ENCODE data around the gene KLHL6. TPM values are rescaled to one million over a fixed set of nuclear protein-coding genes. Genes with fewer than 3 reads are reported as not detected.

Gene KLHL6
- total and polyA plus RNA-seq, 10 of the 15 experiments (the other 5 are each of a cell fraction or from before 2014, with no cell fraction given), result 4.0 to 91.8 (median 24.4) TPM

DNA sequence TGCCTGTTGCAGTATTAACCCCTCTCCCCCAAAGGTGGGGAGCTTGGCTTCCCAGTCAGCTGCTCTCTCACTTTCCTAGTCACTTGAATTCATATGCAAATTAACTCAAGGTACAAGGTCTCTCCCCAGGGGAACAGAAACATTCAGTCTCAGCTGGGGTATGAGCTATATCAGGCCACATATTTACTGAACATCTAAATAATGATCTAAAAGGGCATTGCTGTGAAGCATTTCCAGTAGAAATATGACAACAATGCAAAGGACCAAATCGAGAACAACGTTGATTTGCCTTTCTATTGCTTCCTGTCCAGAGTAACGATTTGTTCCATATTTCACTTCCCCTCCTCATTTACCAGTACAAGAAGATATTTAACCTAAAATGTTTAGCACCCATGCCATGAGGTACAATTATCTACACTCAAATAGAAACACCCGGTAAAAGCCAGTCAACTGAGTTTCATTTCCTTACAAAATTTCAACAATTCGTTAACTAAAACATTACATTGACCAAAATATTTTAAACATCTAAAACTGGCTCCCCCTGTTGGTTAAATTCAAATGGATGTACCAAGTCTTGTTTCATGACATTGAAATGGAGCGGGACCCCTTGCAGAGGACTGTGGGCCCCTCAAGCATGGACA is 36.5 kb upstream of the KLHL6 start:
- Histone ChIP-seq H3K79me2 (ENCODE audit: control insufficient read depth, insufficient read depth, low read length) (no peaks in the 10 kb centered on the region), H3K27me3 (replicated peaks in 1 of 2; ENCODE audit: control insufficient read depth in 2 of 2, insufficient read depth in 2 of 2, low read length in 1 of 2) (peaks cover 0 to 16% of the 10 kb centered on the region in 2 experiments; a peak in 1 of 4 replicates), H3K4me3 (no peak overlapping the region; the same call in 1 of the 2 replicates), H3K27ac (ENCODE audit: control insufficient read depth, insufficient read depth) (no peak overlapping the region), H3K36me3 (ENCODE audit: control insufficient read depth in 2 of 2, insufficient read depth in 2 of 2, low read length in 1 of 2) (no peaks in the 10 kb centered on the region), H3K9me3 (replicated peaks; ENCODE audit: control insufficient read depth, insufficient read depth, low read length) (no peaks in the 10 kb centered on the region; the same call in 2 of the 3 replicates), H3K4me1 (ENCODE audit: control insufficient read depth, insufficient read depth, low read length) (peaks cover 22% of the 10 kb centered on the region), H3K4me2 (ENCODE audit: control insufficient read depth, insufficient read depth) (peak overlapping the region; percentile 64), H3K9ac (ENCODE audit: control insufficient read depth, insufficient read depth, low read length) (no peak overlapping the region), H4K20me1 (ENCODE audit: control insufficient read depth, insufficient read depth) (no peaks in the 10 kb centered on the region), H2AFZ (ENCODE audit: control insufficient read depth, low read depth, low read length) (no peak overlapping the region)
- ChIA-PET RAD21 (ENCODE audit: unreplicated experiment) (interaction anchor here (0.6 to 6.8 kb wide), 28 partner anchors 13 to 175 kb away, joined by 3 to 139 read pairs (median 8); partner anchors contain the start of genes KLHL24, KLHL6 and YEATS2), POLR2A (interaction anchor here (0.5 to 6.4 kb wide), 20 partner anchors 9 to 164 kb away, joined by 3 to 65 read pairs (median 6); partner anchors contain the start of genes KLHL24, KLHL6, MCF2L2 and YEATS2), CTCF (interaction anchor here (0.6 to 6.3 kb wide), 31 partner anchors 13 to 123 kb away, joined by 3 to 115 read pairs (median 6); partner anchors contain the start of genes KLHL24, KLHL6 and YEATS2), SMC1A (ENCODE audit: uncharacterized antibody, unreplicated experiment) (interaction anchor here (0.7 to 11.4 kb wide), 40 partner anchors 12 to 175 kb away, joined by 3 to 225 read pairs (median 7); partner anchors contain the start of genes KLHL24 and KLHL6)
- peak; percentile 96 for DNase-seq (ENCODE audit: low read depth, low spot score)
- in situ Hi-C loops (cut with MboI) (no loop called here), intact Hi-C loops (cut with micrococcal nuclease; ENCODE audit: unreplicated experiment) (loop anchor here (1.0 to 5.0 kb wide), 6 partner anchors 37 to 123 kb away; partner anchors contain the start of genes KLHL24, KLHL6 and YEATS2)
- peak; percentile 89 for ATAC-seq
- peak; percentile 86 for FAIRE-seq
- BruUV-seq (replicated peaks), result no TSS peak
- 0% methylated on average over 6 of the region's 6 CpGs for WGBS (ENCODE audit: insufficient coverage, insufficient replicate concordance, low lambda C conversion rate, missing lambda C conversion rate)
- TF ChIP-seq HCFC1 (IDR thresholded peaks at IDR 0.05; ENCODE audit: low read length) (no peak), SP1 (IDR thresholded peaks at IDR 0.05; ENCODE audit: low read depth, low read length) (no peak), SREBF1 (IDR thresholded peaks at IDR 0.05; ENCODE audit: low read length) (no peak), MTA3 (IDR thresholded peaks at IDR 0.05; ENCODE audit: borderline replicate concordance, low read length) (peak; percentile 66; the same call in 1 of the 2 replicates), ZNF622 (IDR thresholded peaks at IDR 0.05) (no peak), POU2F2 (IDR thresholded peaks at IDR 0.05; ENCODE audit: borderline replicate concordance, low read depth, low read length) (peak; percentile 95), CEBPB (IDR thresholded peaks at IDR 0.05; ENCODE audit: borderline replicate concordance in 1 of 2, low read depth in 2 of 2, low read length in 2 of 2) (0 out of 4 replicates have a peak, but pooled peaks of 1 of the 2 experiments have one; percentile 45), RFX5 (IDR thresholded peaks at IDR 0.05; ENCODE audit: low read depth, low read length) (no peak)
- TF ChIP-seq, protein P1, sequence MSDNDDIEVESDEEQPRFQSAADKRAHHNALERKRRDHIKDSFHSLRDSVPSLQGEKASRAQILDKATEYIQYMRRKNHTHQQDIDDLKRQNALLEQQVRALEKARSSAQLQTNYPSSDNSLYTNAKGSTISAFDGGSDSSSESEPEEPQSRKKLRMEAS (IDR thresholded peaks at IDR 0.05; ENCODE audit: low read depth, low read length), result peak; percentile 56; the same call in 1 of the 2 replicates
- TF ChIP-seq, protein P2, sequence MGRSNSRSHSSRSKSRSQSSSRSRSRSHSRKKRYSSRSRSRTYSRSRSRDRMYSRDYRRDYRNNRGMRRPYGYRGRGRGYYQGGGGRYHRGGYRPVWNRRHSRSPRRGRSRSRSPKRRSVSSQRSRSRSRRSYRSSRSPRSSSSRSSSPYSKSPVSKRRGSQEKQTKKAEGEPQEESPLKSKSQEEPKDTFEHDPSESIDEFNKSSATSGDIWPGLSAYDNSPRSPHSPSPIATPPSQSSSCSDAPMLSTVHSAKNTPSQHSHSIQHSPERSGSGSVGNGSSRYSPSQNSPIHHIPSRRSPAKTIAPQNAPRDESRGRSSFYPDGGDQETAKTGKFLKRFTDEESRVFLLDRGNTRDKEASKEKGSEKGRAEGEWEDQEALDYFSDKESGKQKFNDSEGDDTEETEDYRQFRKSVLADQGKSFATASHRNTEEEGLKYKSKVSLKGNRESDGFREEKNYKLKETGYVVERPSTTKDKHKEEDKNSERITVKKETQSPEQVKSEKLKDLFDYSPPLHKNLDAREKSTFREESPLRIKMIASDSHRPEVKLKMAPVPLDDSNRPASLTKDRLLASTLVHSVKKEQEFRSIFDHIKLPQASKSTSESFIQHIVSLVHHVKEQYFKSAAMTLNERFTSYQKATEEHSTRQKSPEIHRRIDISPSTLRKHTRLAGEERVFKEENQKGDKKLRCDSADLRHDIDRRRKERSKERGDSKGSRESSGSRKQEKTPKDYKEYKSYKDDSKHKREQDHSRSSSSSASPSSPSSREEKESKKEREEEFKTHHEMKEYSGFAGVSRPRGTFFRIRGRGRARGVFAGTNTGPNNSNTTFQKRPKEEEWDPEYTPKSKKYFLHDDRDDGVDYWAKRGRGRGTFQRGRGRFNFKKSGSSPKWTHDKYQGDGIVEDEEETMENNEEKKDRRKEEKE (IDR thresholded peaks at IDR 0.05), result no peak
- TF ChIP-seq, protein P3, sequence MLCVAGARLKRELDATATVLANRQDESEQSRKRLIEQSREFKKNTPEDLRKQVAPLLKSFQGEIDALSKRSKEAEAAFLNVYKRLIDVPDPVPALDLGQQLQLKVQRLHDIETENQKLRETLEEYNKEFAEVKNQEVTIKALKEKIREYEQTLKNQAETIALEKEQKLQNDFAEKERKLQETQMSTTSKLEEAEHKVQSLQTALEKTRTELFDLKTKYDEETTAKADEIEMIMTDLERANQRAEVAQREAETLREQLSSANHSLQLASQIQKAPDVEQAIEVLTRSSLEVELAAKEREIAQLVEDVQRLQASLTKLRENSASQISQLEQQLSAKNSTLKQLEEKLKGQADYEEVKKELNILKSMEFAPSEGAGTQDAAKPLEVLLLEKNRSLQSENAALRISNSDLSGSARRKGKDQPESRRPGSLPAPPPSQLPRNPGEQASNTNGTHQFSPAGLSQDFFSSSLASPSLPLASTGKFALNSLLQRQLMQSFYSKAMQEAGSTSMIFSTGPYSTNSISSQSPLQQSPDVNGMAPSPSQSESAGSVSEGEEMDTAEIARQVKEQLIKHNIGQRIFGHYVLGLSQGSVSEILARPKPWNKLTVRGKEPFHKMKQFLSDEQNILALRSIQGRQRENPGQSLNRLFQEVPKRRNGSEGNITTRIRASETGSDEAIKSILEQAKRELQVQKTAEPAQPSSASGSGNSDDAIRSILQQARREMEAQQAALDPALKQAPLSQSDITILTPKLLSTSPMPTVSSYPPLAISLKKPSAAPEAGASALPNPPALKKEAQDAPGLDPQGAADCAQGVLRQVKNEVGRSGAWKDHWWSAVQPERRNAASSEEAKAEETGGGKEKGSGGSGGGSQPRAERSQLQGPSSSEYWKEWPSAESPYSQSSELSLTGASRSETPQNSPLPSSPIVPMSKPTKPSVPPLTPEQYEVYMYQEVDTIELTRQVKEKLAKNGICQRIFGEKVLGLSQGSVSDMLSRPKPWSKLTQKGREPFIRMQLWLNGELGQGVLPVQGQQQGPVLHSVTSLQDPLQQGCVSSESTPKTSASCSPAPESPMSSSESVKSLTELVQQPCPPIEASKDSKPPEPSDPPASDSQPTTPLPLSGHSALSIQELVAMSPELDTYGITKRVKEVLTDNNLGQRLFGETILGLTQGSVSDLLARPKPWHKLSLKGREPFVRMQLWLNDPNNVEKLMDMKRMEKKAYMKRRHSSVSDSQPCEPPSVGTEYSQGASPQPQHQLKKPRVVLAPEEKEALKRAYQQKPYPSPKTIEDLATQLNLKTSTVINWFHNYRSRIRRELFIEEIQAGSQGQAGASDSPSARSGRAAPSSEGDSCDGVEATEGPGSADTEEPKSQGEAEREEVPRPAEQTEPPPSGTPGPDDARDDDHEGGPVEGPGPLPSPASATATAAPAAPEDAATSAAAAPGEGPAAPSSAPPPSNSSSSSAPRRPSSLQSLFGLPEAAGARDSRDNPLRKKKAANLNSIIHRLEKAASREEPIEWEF (IDR thresholded peaks at IDR 0.05; ENCODE audit: insufficient replicate concordance, low read depth, low read length), result peak; percentile 75
- TF ChIP-seq, protein P4, sequence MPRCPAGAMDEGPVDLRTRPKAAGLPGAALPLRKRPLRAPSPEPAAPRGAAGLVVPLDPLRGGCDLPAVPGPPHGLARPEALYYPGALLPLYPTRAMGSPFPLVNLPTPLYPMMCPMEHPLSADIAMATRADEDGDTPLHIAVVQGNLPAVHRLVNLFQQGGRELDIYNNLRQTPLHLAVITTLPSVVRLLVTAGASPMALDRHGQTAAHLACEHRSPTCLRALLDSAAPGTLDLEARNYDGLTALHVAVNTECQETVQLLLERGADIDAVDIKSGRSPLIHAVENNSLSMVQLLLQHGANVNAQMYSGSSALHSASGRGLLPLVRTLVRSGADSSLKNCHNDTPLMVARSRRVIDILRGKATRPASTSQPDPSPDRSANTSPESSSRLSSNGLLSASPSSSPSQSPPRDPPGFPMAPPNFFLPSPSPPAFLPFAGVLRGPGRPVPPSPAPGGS (IDR thresholded peaks at IDR 0.05; ENCODE audit: borderline replicate concordance, insufficient read depth, low read depth, low read length, poor library complexity, severe bottlenecking), result no peak
